GM18517 (cell line): ENCODE results near the gene PRSS50.

Experiments
- ATAC-seq: cut with Tn5 transposase; IDR thresholded peaks from one replicate; pipeline ENCODE4 v1.9.1; 2021; ENCODE audit warnings: mild to moderate bottlenecking, moderate library complexity; ENCODE audit not compliant: unreplicated experiment

Gene PRSS50

GRCh38 chr3:46693038-46693891 is 24.4 kb downstream of the PRSS50 start, which contains the start of gene ALS2CL:
Gene ALS2CL, minus strand, starts transcription at chr3:46693679. Its CDS starts 4,239 bp downstream, at chr3:46689440.
- ATAC-seq: no peak

GRCh38 chr3:46692566-46692990 is 25.1 kb downstream of the PRSS50 start:
- no peak for ATAC-seq

GRCh38 chr3:46690798-46691197 is 26.9 kb downstream of the PRSS50 start:
- ATAC-seq: no peak

- no peak for ATAC-seq
Observed at GRCh38 chr3:46685446-46685845, 32.2 kb downstream of the PRSS50 start.

- ATAC-seq: no peak
Observed at GRCh38 chr3:46684891-46685290, 32.8 kb downstream of the PRSS50 start.

GRCh38 chr3:46682974-46683373 is 34.7 kb downstream of the PRSS50 start:
- ATAC-seq: no peak

GRCh38 chr3:46681856-46682540 is 35.7 kb downstream of the PRSS50 start:
- no peak for ATAC-seq

GRCh38 chr3:46681387-46681786 is 36.3 kb downstream of the PRSS50 start:
- no peak for ATAC-seq

- no peak for ATAC-seq
Observed at GRCh38 chr3:46680298-46680826, 37.3 kb downstream of the PRSS50 start.

GRCh38 chr3:46679681-46680080 is 38.0 kb downstream of the PRSS50 start:
- ATAC-seq: no peak

GRCh38 chr3:46678280-46678679 is 39.4 kb downstream of the PRSS50 start:
- ATAC-seq: no peak

GRCh38 chr3:46677411-46677726 is 40.3 kb downstream of the PRSS50 start:
- ATAC-seq: no peak

GRCh38 chr3:46676601-46677410 is 40.9 kb downstream of the PRSS50 start:
- ATAC-seq: no peak

- no peak for ATAC-seq
Observed at GRCh38 chr3:46675843-46676567, 41.7 kb downstream of the PRSS50 start.

GRCh38 chr3:46675426-46675825 is 42.2 kb downstream of the PRSS50 start:
- no peak for ATAC-seq

GRCh38 chr3:46674031-46674845 is 43.4 kb downstream of the PRSS50 start:
- ATAC-seq: no peak

GRCh38 chr3:46673151-46674030 is 44.3 kb downstream of the PRSS50 start:
- no peak for ATAC-seq

- ATAC-seq: no peak
Observed at GRCh38 chr3:46672349-46672695, 45.3 kb downstream of the PRSS50 start.
